Common myeloid progenitor, CD34-positive (primary cell): ENCODE data around the gene MYO1B.

Source experiments
- CTCF ChIA-PET: fragments of 350-600 bp; sonication (Branson Sonifier 250); formaldehyde crosslinking; loops from one replicate; lab custom pipeline; 2021; ENCODE audit warnings: antibody characterized with exemption; lab: Charles Lee
- POLR2A ChIA-PET: fragments of 350-600 bp; sonication (Branson Sonifier 250); formaldehyde crosslinking; loops from one replicate; lab custom pipeline; 2021; ENCODE audit warnings: antibody characterized with exemption; lab: Charles Lee
- DNase-seq, 3 donors: peaks; one replicate each; pipeline versions ENCODE4 v3.0.0 to v3.0.0-alpha.2; 2013
- H3K27ac ChIP-seq, 2 experiments: 1 replicate in 1 of 2; 2 replicates in 1 of 2; pipeline ENCODE4 v1.7.0; 2013; ENCODE audit warnings: inconsistent platforms in 2 of 2, low read length in 2 of 2, mild to moderate bottlenecking in 2 of 2, low read depth in 1 of 2, moderate library complexity in 1 of 2; ENCODE audit not compliant: severe bottlenecking in 2 of 2, insufficient read depth in 1 of 2, poor library complexity in 1 of 2
- H3K27me3 ChIP-seq, 5 experiments: replicated peaks in 2 of 5; 1 replicate in 3 of 5; 2 replicates in 2 of 5; pipeline versions ENCODE4 v1.6.1 to v1.7.0; 2013; ENCODE audit warnings: low read length in 4 of 5, mild to moderate bottlenecking in 2 of 5, moderate library complexity in 2 of 5, inconsistent platforms in 1 of 5; ENCODE audit not compliant: insufficient read depth in 5 of 5, control insufficient read depth in 4 of 5
- H3K36me3 ChIP-seq, 4 experiments: 1 replicate in 2 of 4; 2 replicates in 2 of 4; pipeline versions ENCODE4 v1.6.1 to v1.7.0; 2013; ENCODE audit warnings: low read length in 3 of 4, control low read depth in 1 of 4, mild to moderate bottlenecking in 1 of 4; ENCODE audit not compliant: control insufficient read depth in 4 of 4, insufficient read depth in 4 of 4
- H3K4me1 ChIP-seq, 4 experiments: 1 replicate in 3 of 4; 2 replicates in 1 of 4; pipeline versions ENCODE4 v1.6.1 to v1.7.1; 2013; ENCODE audit warnings: low read length in 3 of 4, mild to moderate bottlenecking in 3 of 4, control low read depth in 1 of 4, inconsistent platforms in 1 of 4, moderate library complexity in 1 of 4; ENCODE audit not compliant: control insufficient read depth in 4 of 4, insufficient read depth in 4 of 4; ENCODE audit errors: control extremely low read depth in 1 of 4
- H3K4me3 ChIP-seq, 7 experiments: 1 replicate in 4 of 7; 2 replicates in 3 of 7; pipeline versions ENCODE4 v1.5.1 to v1.7.0; 2013; ENCODE audit warnings: mild to moderate bottlenecking in 7 of 7, low read length in 6 of 7, moderate library complexity in 6 of 7, inconsistent platforms in 2 of 7, low read depth in 2 of 7, control low read depth in 1 of 7; ENCODE audit not compliant: insufficient read depth in 4 of 7, control insufficient read depth in 1 of 7; ENCODE audit errors: extremely low read depth in 1 of 7
- H3K9me3 ChIP-seq, 5 experiments: 1 replicate in 4 of 5; 2 replicates in 1 of 5; pipeline versions ENCODE4 v1.6.1 to v1.7.1; 2013; ENCODE audit warnings: low read length in 4 of 5, mild to moderate bottlenecking in 2 of 5, inconsistent platforms in 1 of 5, low read depth in 1 of 5, moderate library complexity in 1 of 5; ENCODE audit not compliant: control insufficient read depth in 4 of 5, insufficient read depth in 2 of 5; ENCODE audit errors: control extremely low read depth in 1 of 5
- WGBS: methylation state at CpG from one replicate; pipeline ENCODE4 v1.1.5; 2013; ENCODE audit not compliant: insufficient coverage; 5-methylcytosine and 5-hydroxymethylcytosine counted together

The MYO1B gene

DNA sequence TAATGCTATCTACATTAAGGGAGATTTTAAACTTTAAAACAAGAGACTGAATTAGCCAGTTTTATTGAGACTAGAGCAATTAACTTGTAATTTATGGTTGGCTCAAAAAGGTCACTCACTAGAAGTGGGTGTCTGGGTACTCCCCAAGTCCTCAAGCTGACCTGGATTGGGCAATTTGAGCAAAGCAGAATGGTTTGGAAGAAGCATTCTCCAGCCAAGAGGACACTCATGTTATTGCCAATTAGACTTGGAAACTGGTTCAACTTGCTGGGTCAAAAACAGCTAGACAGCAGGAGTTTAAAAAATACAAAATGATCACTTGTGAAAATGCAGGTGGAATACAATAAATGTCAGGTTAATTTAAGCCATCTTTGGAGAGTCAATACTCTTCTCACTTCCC lies 29.5 kb upstream of the MYO1B start:
- POLR2A ChIA-PET = no interaction called here
- no peak for DNase-seq
- no peaks in the 10 kb centered on the region for H3K36me3 ChIP-seq

GRCh38 chr2:191217580-191217979 lies 27.6 kb upstream of the MYO1B start:
- DNase-seq = peak; percentile 27 to 76 (median 68)
- no CpG with 5 or more reads among the region's 1 CpG for WGBS

More for the DNA sequence above, 29.5 kb upstream of the MYO1B start:
- H3K9me3 ChIP-seq = peaks cover 0 to 9% (median 2%) of the 10 kb centered on the region in 5 experiments
- CTCF ChIA-PET = interaction anchor here (6.2 kb wide), 1 partner anchor 285 kb away, joined by 40 read pairs; no protein-coding TSS in a partner anchor
- H3K4me3 ChIP-seq = no peak overlapping the region
- no peak overlapping the region for H3K27ac ChIP-seq
- no peaks in the 10 kb centered on the region for H3K27me3 ChIP-seq
- H3K4me1 ChIP-seq = peaks cover 0 to 9% (median 7%) of the 10 kb centered on the region in 4 experiments

GRCh38 chr2:191218292-191218898 lies 26.8 kb upstream of the MYO1B start:
- ChIA-PET POLR2A (no interaction called here), CTCF (interaction anchor here (0.6 to 6.2 kb wide), 24 partner anchors 10 to 471 kb away, joined by 3 to 40 read pairs (median 4); no protein-coding TSS in a partner anchor)
- DNase-seq = peak; percentile 73 to 87 (median 83)
- 13% methylated on average over 3 of the region's 5 CpGs for WGBS
- H3K27ac ChIP-seq = no peak overlapping the region
- peaks cover 0 to 9% (median 7%) of the 10 kb centered on the region in 4 experiments for H3K4me1 ChIP-seq
- H3K9me3 ChIP-seq = no peaks in the 10 kb centered on the region
- no peaks in the 10 kb centered on the region for H3K36me3 ChIP-seq
- H3K27me3 ChIP-seq = no peaks in the 10 kb centered on the region
- H3K4me3 ChIP-seq = no peak overlapping the region

More at GRCh38 chr2:191217580-191217979, 27.6 kb upstream of the MYO1B start:
- Histone ChIP-seq H3K4me1 (peaks cover 0 to 9% (median 7%) of the 10 kb centered on the region in 4 experiments), H3K36me3 (no peaks in the 10 kb centered on the region), H3K27me3 (no peaks in the 10 kb centered on the region), H3K4me3 (no peak overlapping the region), H3K9me3 (no peaks in the 10 kb centered on the region), H3K27ac (no peak overlapping the region)
- POLR2A ChIA-PET = no interaction called here
- CTCF ChIA-PET = interaction anchor here (0.6 to 6.2 kb wide), 20 partner anchors 9 to 308 kb away, joined by 3 to 40 read pairs (median 4); no protein-coding TSS in a partner anchor

DNA sequence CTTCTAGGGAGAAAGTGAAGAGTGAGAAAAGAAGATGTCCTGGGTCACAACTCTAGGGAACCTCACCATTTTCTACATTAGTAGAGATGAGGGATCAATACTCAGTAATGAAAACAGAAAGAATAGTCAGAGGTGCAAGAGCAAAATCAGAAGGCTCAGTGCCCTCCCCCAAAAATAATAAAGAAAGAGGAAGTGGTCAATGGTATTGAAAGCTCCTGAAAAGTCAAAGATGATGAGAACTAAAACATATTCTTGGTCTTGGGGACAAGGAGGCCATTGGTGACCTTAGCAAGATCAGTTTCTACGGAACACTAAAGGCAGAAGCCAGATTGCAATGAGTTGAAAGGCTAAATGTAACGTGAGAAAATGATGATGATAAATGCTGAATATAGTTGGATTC lies 24.5 kb upstream of the MYO1B start:
- whole genome bisulfite sequencing = 100% methylated on average over 1 of the region's 2 CpGs
- no peak overlapping the region for H3K27ac ChIP-seq
- CTCF ChIA-PET = interaction anchor here (0.9 to 6.2 kb wide), 4 partner anchors 30 to 301 kb away, joined by 3 to 40 read pairs (median 4); no protein-coding TSS in a partner anchor

GRCh38 chr2:191221666-191222065 lies 23.5 kb upstream of the MYO1B start:
- H3K36me3 ChIP-seq = no peaks in the 10 kb centered on the region
- POLR2A ChIA-PET = no interaction called here
- DNase-seq = no peak
- WGBS = 82% methylated on average over 3 of the region's 5 CpGs
- H3K27ac ChIP-seq = no peak overlapping the region
- H3K9me3 ChIP-seq = no peaks in the 10 kb centered on the region
- peaks cover 0 to 9% (median 7%) of the 10 kb centered on the region in 4 experiments for H3K4me1 ChIP-seq
- no peaks in the 10 kb centered on the region for H3K27me3 ChIP-seq
- no peak overlapping the region for H3K4me3 ChIP-seq
- CTCF ChIA-PET = interaction anchor here (0.5 to 1.3 kb wide), 2 partner anchors 298 to 525 kb away, joined by 3 read pairs; no protein-coding TSS in a partner anchor

More for the DNA sequence above, 24.5 kb upstream of the MYO1B start:
- Histone ChIP-seq H3K4me3 (no peak overlapping the region), H3K9me3 (no peaks in the 10 kb centered on the region), H3K36me3 (no peaks in the 10 kb centered on the region), H3K4me1 (peaks cover 0 to 9% (median 7%) of the 10 kb centered on the region in 4 experiments), H3K27me3 (no peaks in the 10 kb centered on the region)
- peak in 1 of 3 donors; percentile 28 for DNase-seq
- POLR2A ChIA-PET = no interaction called here

DNA sequence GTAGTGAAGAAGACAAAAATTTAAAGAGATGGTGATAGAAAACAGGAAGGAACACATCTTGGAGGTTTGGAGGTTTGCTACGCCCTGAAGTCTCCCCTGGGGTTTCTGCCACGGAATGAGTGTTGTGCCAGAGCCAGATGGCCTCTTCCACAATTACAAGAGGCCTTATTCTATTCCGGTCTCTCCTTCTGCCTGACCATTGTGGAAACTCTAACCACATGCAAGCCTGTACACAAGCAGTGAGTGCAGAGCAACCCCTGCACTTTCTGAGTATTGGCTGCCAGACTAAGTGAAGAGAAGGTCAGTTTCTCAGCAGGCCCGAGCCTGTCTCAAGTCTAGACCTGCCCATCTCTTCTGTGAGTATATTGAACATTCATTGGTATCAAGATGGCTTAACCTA lies 22.7 kb upstream of the MYO1B start:
- POLR2A ChIA-PET = no interaction called here
- no peak overlapping the region for H3K27ac ChIP-seq
- H3K4me1 ChIP-seq = peaks cover 0 to 8% (median 6%) of the 10 kb centered on the region in 4 experiments
- H3K27me3 ChIP-seq = no peaks in the 10 kb centered on the region
- no peaks in the 10 kb centered on the region for H3K9me3 ChIP-seq
- WGBS = 90% methylated on average over 4 of the region's 4 CpGs
- no peaks in the 10 kb centered on the region for H3K36me3 ChIP-seq
- no peak for DNase-seq
- no peak overlapping the region for H3K4me3 ChIP-seq
- CTCF ChIA-PET = no interaction called here

GRCh38 chr2:191222952-191223351 lies 22.3 kb upstream of the MYO1B start:
- no peak overlapping the region for H3K4me3 ChIP-seq
- ChIA-PET CTCF (interaction anchor here (1.0 to 1.8 kb wide), 2 partner anchors 13 to 279 kb away, joined by 4 to 5 read pairs; no protein-coding TSS in a partner anchor), POLR2A (no interaction called here)
- WGBS = 100% methylated on average over 3 of the region's 3 CpGs
- H3K27ac ChIP-seq = no peak overlapping the region
- no peaks in the 10 kb centered on the region for H3K27me3 ChIP-seq
- no peaks in the 10 kb centered on the region for H3K36me3 ChIP-seq
- no peak for DNase-seq
- H3K9me3 ChIP-seq = no peaks in the 10 kb centered on the region
- H3K4me1 ChIP-seq = peaks cover 0 to 4% (median 2%) of the 10 kb centered on the region in 4 experiments
